Endothelial cell of umbilical vein (primary cell): ENCODE data around the gene RBM15B. TPM values are rescaled to one million over a fixed set of nuclear protein-coding genes. Genes with fewer than 3 reads are reported as not detected.

Experiments used
- BruUV-seq: library from RNA; stranded (reverse); fragments of 400-500 nt; replicated peaks from 2 replicates; lab custom pipeline; 2021; lab: Mats Ljungman, UMichigan
- CTCF ChIA-PET: fragments of 300-600, 350-600 bp; sonication (Branson Sonifier 250); formaldehyde crosslinking; loops from one replicate; lab custom pipeline; 2021; ENCODE audit warnings: antibody characterized with exemption, inconsistent platforms; lab: Charles Lee
- POLR2A ChIA-PET: fragments of 300-600, 350-600 bp; sonication (Branson Sonifier 250); formaldehyde crosslinking; loops from one replicate; lab custom pipeline; 2021; ENCODE audit warnings: antibody characterized with exemption, inconsistent platforms; lab: Charles Lee
- DNase-seq: peaks from one replicate; pipeline ENCODE4 v3.0.0-alpha.2; 2011; ENCODE audit warnings: low read depth, low spot score
- FAIRE-seq: peaks from 2 replicates; lab custom pipeline; 2011; peaks lifted over from hg19 to GRCh38; lab: Jason Lieb, UNC
- H2AFZ ChIP-seq: 2 replicates; pipeline ENCODE4 v1.6.0; 2012; ENCODE audit warnings: low read depth, low read length, control low read depth, inconsistent platforms
- H3K27ac ChIP-seq: 2 replicates; pipeline ENCODE4 v1.5.1; 2011; ENCODE audit warnings: low read depth, mild to moderate bottlenecking, control low read depth, low read length, moderate library complexity; ENCODE audit not compliant: insufficient read depth
- H3K27me3 ChIP-seq, 2 experiments: 2 replicates each; pipeline versions ENCODE4 v1.6.0 to v1.6.1; 2011; ENCODE audit warnings: low read length in 2 of 2, mixed read lengths in 1 of 2; ENCODE audit not compliant: control insufficient read depth in 2 of 2, insufficient read depth in 2 of 2
- H3K36me3 ChIP-seq, 2 experiments: 2 replicates in 1 of 2; 3 replicates in 1 of 2; pipeline ENCODE4 v1.5.1; 2011; ENCODE audit warnings: low read length in 2 of 2, mild to moderate bottlenecking in 1 of 2, moderate library complexity in 1 of 2; ENCODE audit not compliant: control insufficient read depth in 2 of 2, insufficient read depth in 2 of 2; ENCODE audit errors: extremely low read depth in 1 of 2
- H3K4me1 ChIP-seq: 3 replicates; pipeline ENCODE4 v1.5.1; 2011; ENCODE audit warnings: mild to moderate bottlenecking, low read length; ENCODE audit not compliant: control insufficient read depth, insufficient read depth; ENCODE audit errors: extremely low read depth
- H3K4me2 ChIP-seq: 2 replicates; pipeline ENCODE4 v1.6.1; 2011; ENCODE audit warnings: low read length, control low read depth, mixed read lengths; ENCODE audit not compliant: insufficient read depth
- H3K4me3 ChIP-seq, 3 experiments: fragments of 200-600 bp in 1 of 3; sonication (generic), shearing (Covaris generic) in 1 of 3; replicated peaks in 1 of 3; 2 replicates each; pipeline ENCODE4 v1.5.1; 2011 to 2016; ENCODE audit warnings: control low read depth in 3 of 3, low read length in 3 of 3, mild to moderate bottlenecking in 2 of 3, inconsistent platforms in 1 of 3, low read depth in 1 of 3, moderate library complexity in 1 of 3; ENCODE audit not compliant: insufficient read depth in 1 of 3
- H3K79me2 ChIP-seq: 2 replicates; pipeline ENCODE4 v1.6.0; 2012; ENCODE audit warnings: low read length, inconsistent platforms; ENCODE audit not compliant: control insufficient read depth, insufficient read depth
- H3K9ac ChIP-seq: replicated peaks from 2 replicates; pipeline ENCODE3; 2011; ENCODE audit warnings: low read length, control low read depth; ENCODE audit not compliant: insufficient read depth; ENCODE audit errors: extremely low read depth
- H3K9me1 ChIP-seq: replicated peaks from 3 replicates; pipeline ENCODE4 v1.6.0; 2011; ENCODE audit warnings: mild to moderate bottlenecking, low read length; ENCODE audit not compliant: control insufficient read depth, insufficient read depth; ENCODE audit errors: extremely low read depth
- H3K9me3 ChIP-seq: replicated peaks from 2 replicates; pipeline ENCODE4 v1.5.1; 2012; ENCODE audit warnings: low read length, inconsistent platforms; ENCODE audit not compliant: control insufficient read depth, insufficient read depth
- H4K20me1 ChIP-seq: replicated peaks from 2 replicates; pipeline ENCODE3; 2011; ENCODE audit warnings: mild to moderate bottlenecking, low read length; ENCODE audit not compliant: control insufficient read depth, insufficient read depth; ENCODE audit errors: extremely low read depth
- CTCF ChIP-seq, 2 donors: IDR thresholded peaks; 1 replicate in 1 of 2; 2 replicates in 1 of 2; pipeline ENCODE4 v1.5.1; 2011; ENCODE audit warnings: low read length in 2 of 2, mild to moderate bottlenecking in 2 of 2, moderate library complexity in 2 of 2, control low read depth in 1 of 2, inconsistent platforms in 1 of 2, low read depth in 1 of 2; ENCODE audit not compliant: insufficient read depth in 1 of 2; ENCODE audit errors: extremely low read depth in 1 of 2
- EZH2 ChIP-seq: IDR thresholded peaks from 2 replicates; pipeline ENCODE4 v1.6.1; 2012; ENCODE audit warnings: borderline replicate concordance, low read depth, mild to moderate bottlenecking, moderate library complexity, low read length, inconsistent platforms; ENCODE audit not compliant: severe bottlenecking
- FOS ChIP-seq: IDR thresholded peaks from 2 replicates; pipeline ENCODE4 v1.6.1; 2011; ENCODE audit warnings: mild to moderate bottlenecking, low read length, moderate library complexity, borderline replicate concordance; ENCODE audit not compliant: insufficient read depth
- GATA2 ChIP-seq: IDR thresholded peaks from 2 replicates; pipeline ENCODE4 v1.7.0; 2011; ENCODE audit warnings: low read depth, mild to moderate bottlenecking, moderate library complexity, mixed read lengths, low read length; ENCODE audit not compliant: insufficient read length, insufficient read depth
- MAX ChIP-seq: IDR thresholded peaks from 2 replicates; pipeline ENCODE4 v1.6.1; 2011; ENCODE audit not compliant: insufficient read depth, insufficient read length
- MYC ChIP-seq: IDR thresholded peaks from one replicate; pipeline ENCODE4 v1.6.1; 2011; ENCODE audit warnings: mild to moderate bottlenecking, low read depth, low read length
- POLR2AphosphoS5 ChIP-seq: IDR thresholded peaks from 2 replicates; pipeline ENCODE4 v1.6.1; 2012; ENCODE audit warnings: low read depth, mild to moderate bottlenecking, control low read depth, low read length, moderate library complexity; ENCODE audit not compliant: insufficient read depth
- dilution Hi-C: fragments of 300-500 bp; cut with MboI; formaldehyde crosslinking; loops from one replicate; pipeline ENCODE4 v1.15.0; 2019; ENCODE audit warnings: low sequenced_read_pairs; ENCODE audit not compliant: extremely low pct_ligation_motif_present
- intact Hi-C: fragments of 100-400 bp; cut with micrococcal nuclease; formaldehyde crosslinking; loops from one replicate; pipeline ENCODE4 v1.10.0; 2022
- polyA plus RNA-seq, 4 experiments: library from polyadenylated mRNA; depleted of rRNA in 3 of 4; stranded (reverse) in 3 of 4; unstranded in 1 of 4; fragments of >200 nt; gene quantifications; 2 replicates each; pipeline versions ENCODE4 v1.2.1 to v1.2.3, GENCODE V29; 2011 to 2012; ENCODE audit warnings: missing spikeins in 1 of 4
- total RNA-seq: library from RNA; stranded (reverse); gene quantifications from 2 replicates; pipeline ENCODE4 v1.2.3, GENCODE V29; 2021

Gene RBM15B
- total and polyA plus RNA-seq, 2 donors (not counting 3 experiments of a cell fraction or from before 2014, with no cell fraction given) = 19.9 to 39.1 TPM

- TF ChIP-seq EZH2 (no peak), POLR2AphosphoS5 (no peak), MAX (no peak), CTCF (IDR thresholded peaks at IDR 0.05; ENCODE audit: extremely low read depth in 1 of 2, insufficient read depth in 1 of 2, low read depth in 1 of 2, low read length in 2 of 2) (peak; percentile 80 to 84), MYC (no peak), GATA2 (no peak), FOS (no peak)
- H3K27me3 ChIP-seq = no peaks in the 10 kb centered on the region
- ChIA-PET CTCF (interaction anchor here (0.6 to 3.2 kb wide), 24 partner anchors 10 to 1856 kb away, joined by 3 to 20 read pairs (median 4); partner anchors contain the start of genes CISH, DCAF1, HEMK1 and MAPKAPK3), POLR2A (no interaction called here)
- H4K20me1 ChIP-seq = no peaks in the 10 kb centered on the region
- no peak overlapping the region for H3K4me2 ChIP-seq
- no peaks in the 10 kb centered on the region for H3K9me1 ChIP-seq
- no TSS peak for BruUV-seq
- no peak overlapping the region for H3K27ac ChIP-seq
- H3K4me1 ChIP-seq = peaks cover 48% of the 10 kb centered on the region
- H3K36me3 ChIP-seq = peaks cover 20 to 36% of the 10 kb centered on the region in 2 experiments
- H2AFZ ChIP-seq = no peak overlapping the region
- no peak overlapping the region for H3K9ac ChIP-seq
- DNase-seq (peak; percentile 53), FAIRE-seq (peak; percentile 80)
- no peaks in the 10 kb centered on the region for H3K9me3 ChIP-seq
- H3K79me2 ChIP-seq = peaks cover 68% of the 10 kb centered on the region
- intact Hi-C loops (loop anchor here (1.0 to 10.0 kb wide), 4 partner anchors 280 to 1032 kb away; partner anchors contain the start of genes PARP3, RRP9 and TMEM115), dilution Hi-C loops (no loop called here)
- no peak overlapping the region for H3K4me3 ChIP-seq
These were observed 1.5 kb upstream of the RBM15B start for GRCh38 chr3:51389423-51390183.
